Suprapubic skin (tissue), 3 donors: ENCODE results near the gene SPAG16.

Source experiments
- CTCF ChIP-seq, 2 donors: fragments of 200-600 bp in 1 of 2; fragments of 450-650 bp in 1 of 2; sonication (generic) in 1 of 2; IDR thresholded peaks; one replicate each; pipeline ENCODE4 v1.5.1; 2016 to 2019; ENCODE audit warnings: antibody characterized with exemption in 2 of 2, mild to moderate bottlenecking in 1 of 2, moderate library complexity in 1 of 2
- EP300 ChIP-seq: sonication (generic); formaldehyde crosslinking; IDR thresholded peaks from one replicate; pipeline ENCODE4 v1.6.1; 2017; ENCODE audit warnings: antibody characterized with exemption

GRCh38 chr2:213315168-213315876 is 31.1 kb downstream of the SPAG16 start:
- TF ChIP-seq EP300 (no peak), CTCF (IDR thresholded peaks at IDR 0.05) (no peak)
